Activated naive CD4-positive, alpha-beta T cell treated with anti-CD3 and anti-CD28 coated beads for 36 hours (primary cell): ENCODE measurements around the gene EVL. TPM values are rescaled to one million over a fixed set of nuclear protein-coding genes. Genes with fewer than 3 reads are reported as not detected.
"Not testable (repeated sequence)": the region's sequence is repeated elsewhere in the genome, so short reads cannot be mapped to it uniquely, and the experiment has no call there.

ENCODE experiments used
- CTCF ChIA-PET: fragments of 350-600 bp; sonication (Branson Sonifier 250); formaldehyde crosslinking; loops from one replicate; lab custom pipeline; 2021; ENCODE audit warnings: antibody characterized with exemption; lab: Charles Lee
- DNase-seq: peaks from one replicate; pipeline ENCODE4 v3.0.0-alpha.2; 2020
- H3K27ac Mint-ChIP-seq: one replicate; pipeline ENCODE4 v1.8.0; 2021; ENCODE audit warnings: mild to moderate bottlenecking, mixed read lengths
- H3K27me3 Mint-ChIP-seq: one replicate; pipeline ENCODE4 v1.8.0; 2021; ENCODE audit warnings: low read depth, mixed read lengths
- H3K36me3 Mint-ChIP-seq: one replicate; pipeline ENCODE4 v1.8.0; 2021; ENCODE audit warnings: low read depth, mixed read lengths
- H3K4me1 Mint-ChIP-seq: one replicate; pipeline ENCODE4 v1.8.0; 2021; ENCODE audit warnings: low read depth, mixed read lengths
- H3K4me3 Mint-ChIP-seq: one replicate; pipeline ENCODE4 v1.8.0; 2021; ENCODE audit warnings: mild to moderate bottlenecking, moderate library complexity, mixed read lengths
- H3K9me3 Mint-ChIP-seq: one replicate; pipeline ENCODE4 v1.8.0; 2021; ENCODE audit warnings: mixed read lengths
- intact Hi-C: fragments of 100-400 bp; cut with micrococcal nuclease; formaldehyde crosslinking; loops from one replicate; pipeline ENCODE4 v1.15.1; 2023
- total RNA-seq, 2 experiments: library from RNA; stranded (reverse); gene quantifications; one replicate each; pipeline ENCODE4 v1.2.3, GENCODE V29; 2021

The EVL gene
- total RNA-seq, 2 experiments from 2014 or later, result 173 to 175 TPM

- CTCF ChIA-PET, result interaction anchor here (0.7 kb wide), 1 partner anchor 18 kb away, joined by 3 read pairs; no protein-coding TSS in a partner anchor
- no peak for DNase-seq
- intact Hi-C loops, result no loop called here
- Mint-ChIP-seq H3K27ac (no peak overlapping the region), H3K9me3 (no peaks in the 10 kb centered on the region), H3K4me1 (no peaks in the 10 kb centered on the region), H3K4me3 (no peak overlapping the region), H3K27me3 (no peaks in the 10 kb centered on the region), H3K36me3 (no peaks in the 10 kb centered on the region)
These were observed 108.1 kb downstream of the EVL start for GRCh38 chr14:100173353-100173752.

DNA sequence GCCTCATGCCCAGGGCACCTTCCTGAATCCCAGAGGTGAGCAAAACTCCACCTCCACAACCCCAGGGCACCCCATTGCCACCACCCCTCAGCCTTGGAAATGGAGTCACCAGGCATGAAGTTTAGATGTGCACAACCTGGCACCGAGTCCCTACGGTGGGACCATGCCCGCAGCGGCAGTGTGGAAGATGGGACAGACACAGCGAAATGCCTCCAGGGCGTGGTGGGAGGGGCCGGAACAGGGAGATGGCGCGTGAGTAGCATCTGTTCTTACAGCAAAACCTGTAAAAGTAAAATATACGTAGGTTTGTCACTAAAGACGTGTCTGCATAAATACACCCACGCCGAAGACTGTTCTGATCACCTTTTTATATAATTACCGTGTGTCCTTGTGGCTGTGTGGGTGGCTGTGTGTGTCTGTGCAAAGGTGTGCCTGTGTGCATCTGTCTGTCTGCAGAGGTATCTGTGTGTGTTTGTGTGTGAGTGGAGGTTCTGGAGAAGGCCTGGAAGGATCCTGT, 111.6 kb downstream of the EVL start:
- Mint-ChIP-seq H3K27me3 (no peaks in the 10 kb centered on the region), H3K9me3 (no peaks in the 10 kb centered on the region), H3K27ac (no peak overlapping the region), H3K4me3 (no peak overlapping the region), H3K36me3 (no peaks in the 10 kb centered on the region), H3K4me1 (no peaks in the 10 kb centered on the region)
- no peak for DNase-seq
- CTCF ChIA-PET, result interaction anchor here (0.6 kb wide), 1 partner anchor 150 kb away, joined by 3 read pairs; no protein-coding TSS in a partner anchor
- intact Hi-C loops, result no loop called here

DNA sequence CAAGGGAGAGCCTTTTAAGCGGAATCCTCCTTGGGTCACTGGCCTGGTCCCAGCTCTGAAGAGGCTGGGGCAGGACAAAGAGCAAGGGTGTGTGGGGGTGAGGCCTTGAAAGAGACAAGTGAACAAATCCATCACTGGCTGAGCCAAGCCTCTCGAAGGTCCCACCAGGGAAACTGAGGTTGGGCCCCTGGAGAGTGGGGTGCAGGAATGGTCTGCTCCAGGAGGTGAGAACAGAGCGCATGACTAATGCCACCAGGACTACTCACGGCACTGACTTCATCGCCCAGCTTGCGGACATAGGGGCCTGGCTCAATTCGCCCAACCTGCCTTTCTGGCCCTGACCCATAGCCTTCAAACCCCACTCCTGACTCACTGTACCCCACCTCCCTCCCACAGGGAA, 113.5 kb downstream of the EVL start:
- H3K9me3 Mint-ChIP-seq, result no peaks in the 10 kb centered on the region
- H3K36me3 Mint-ChIP-seq, result no peaks in the 10 kb centered on the region
- no peaks in the 10 kb centered on the region for H3K27me3 Mint-ChIP-seq
- no peak for DNase-seq
- intact Hi-C loops, result no loop called here
- no peaks in the 10 kb centered on the region for H3K4me1 Mint-ChIP-seq
- no peak overlapping the region for H3K27ac Mint-ChIP-seq
- CTCF ChIA-PET, result no interaction called here
- no peak overlapping the region for H3K4me3 Mint-ChIP-seq

- H3K4me1 Mint-ChIP-seq, H3K27ac Mint-ChIP-seq, H3K36me3 Mint-ChIP-seq, H3K27me3 Mint-ChIP-seq, H3K9me3 Mint-ChIP-seq, DNase-seq, intact Hi-C loops, H3K4me3 Mint-ChIP-seq: not testable (repeated sequence)
- CTCF ChIA-PET, result interaction anchor here (1.1 kb wide), 1 partner anchor 12 kb away, joined by 3 read pairs; no protein-coding TSS in a partner anchor
These were observed 115.4 kb downstream of the EVL start for GRCh38 chr14:100180671-100181070.

DNA sequence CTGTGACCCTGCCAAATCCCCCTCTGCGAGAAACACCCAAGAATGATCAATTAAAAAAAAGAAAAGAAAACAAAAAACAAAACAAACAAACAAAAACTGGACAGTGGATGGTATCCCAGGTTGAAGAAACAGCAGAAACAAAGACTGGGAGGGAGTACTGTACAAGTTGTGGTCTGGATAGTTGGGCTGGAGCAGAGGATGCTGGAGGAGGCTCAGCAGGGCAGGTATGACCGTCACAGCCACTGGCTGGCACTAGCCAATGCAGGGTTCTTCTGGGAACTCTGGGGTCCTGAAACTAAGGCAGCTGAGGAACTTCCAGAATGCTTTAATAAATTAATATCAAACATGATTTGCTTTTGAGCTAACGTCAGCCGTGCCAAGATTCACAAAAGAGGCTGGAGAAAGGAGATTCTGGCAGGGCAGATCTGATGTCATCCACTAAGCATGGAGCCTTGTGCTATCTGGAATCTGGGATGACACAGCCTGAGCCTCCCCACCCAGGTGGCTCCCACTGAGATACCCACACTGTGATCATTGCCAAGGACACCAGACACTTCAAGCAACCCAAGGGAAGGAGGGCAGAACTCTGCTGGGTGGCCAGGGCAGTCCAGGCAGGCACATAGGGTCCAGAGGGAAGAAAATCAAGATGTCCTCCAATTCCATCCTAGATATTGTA, 116.8 kb downstream of the EVL start:
- intact Hi-C loops, H3K4me3 Mint-ChIP-seq, H3K4me1 Mint-ChIP-seq, H3K27me3 Mint-ChIP-seq, H3K36me3 Mint-ChIP-seq, H3K9me3 Mint-ChIP-seq, CTCF ChIA-PET, DNase-seq, H3K27ac Mint-ChIP-seq: not testable (repeated sequence)

- DNase-seq, result no peak
- CTCF ChIA-PET, result no interaction called here
- no peaks in the 10 kb centered on the region for H3K27me3 Mint-ChIP-seq
- H3K36me3 Mint-ChIP-seq, result no peaks in the 10 kb centered on the region
- no peak overlapping the region for H3K4me3 Mint-ChIP-seq
- intact Hi-C loops, result no loop called here
- H3K27ac Mint-ChIP-seq, result no peak overlapping the region
- H3K4me1 Mint-ChIP-seq, result no peaks in the 10 kb centered on the region
- H3K9me3 Mint-ChIP-seq, result no peaks in the 10 kb centered on the region
These were observed 122.1 kb downstream of the EVL start for GRCh38 chr14:100187247-100187833.

GRCh38 chr14:100188392-100189030, 123.3 kb downstream of the EVL start:
- CTCF ChIA-PET, result no interaction called here
- intact Hi-C loops, result no loop called here

GRCh38 chr14:100190126-100190525, 124.9 kb downstream of the EVL start:
- Mint-ChIP-seq H3K4me3 (no peak overlapping the region), H3K9me3 (no peaks in the 10 kb centered on the region), H3K27ac (no peak overlapping the region), H3K27me3 (no peaks in the 10 kb centered on the region), H3K36me3 (no peaks in the 10 kb centered on the region), H3K4me1 (peaks cover 10% of the 10 kb centered on the region)
- DNase-seq, result no peak
- intact Hi-C loops, result loop anchor here (5.0 kb wide), 2 partner anchors 193 to 398 kb away; partner anchors contain the start of gene EML1
- CTCF ChIA-PET, result interaction anchor here (0.8 kb wide), 1 partner anchor 46 kb away, joined by 3 read pairs; no protein-coding TSS in a partner anchor

More at GRCh38 chr14:100188392-100189030, 123.3 kb downstream of the EVL start:
- Mint-ChIP-seq H3K27ac (no peak overlapping the region), H3K27me3 (no peaks in the 10 kb centered on the region), H3K4me3 (no peak overlapping the region), H3K4me1 (peaks cover 5% of the 10 kb centered on the region), H3K9me3 (no peaks in the 10 kb centered on the region), H3K36me3 (no peaks in the 10 kb centered on the region)
- no peak for DNase-seq

DNA sequence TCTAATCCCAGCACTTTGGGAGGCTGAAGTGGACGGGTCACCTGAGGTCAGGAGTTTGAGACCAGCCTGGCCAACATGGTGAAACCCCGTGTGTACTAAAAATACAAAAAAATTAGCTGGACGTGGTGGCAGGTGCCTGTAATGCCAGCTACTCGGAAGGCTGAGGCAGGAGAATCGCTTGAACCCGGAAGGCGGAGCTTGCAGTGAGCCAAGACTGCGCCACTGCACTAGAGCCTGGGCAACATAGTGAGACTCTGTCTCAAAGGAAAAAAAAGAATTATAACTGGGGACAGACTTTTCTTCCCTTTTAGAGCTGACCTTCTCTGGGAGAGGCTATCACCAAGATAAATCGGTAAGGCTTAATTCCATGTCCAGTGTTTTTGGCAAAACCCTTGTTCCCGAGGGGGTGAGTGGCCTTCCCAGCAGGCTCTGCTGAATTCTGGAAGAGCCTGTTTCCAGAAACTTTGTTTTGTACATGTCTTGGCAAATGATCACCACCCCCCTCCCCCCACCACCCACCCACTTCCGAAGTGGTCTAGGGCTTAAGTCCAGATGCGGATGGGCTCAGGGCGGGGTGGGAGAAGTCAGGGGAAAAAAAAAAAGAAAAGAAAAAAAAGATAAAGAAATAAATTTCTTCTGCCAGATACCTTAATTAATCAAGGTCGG, 126.5 kb downstream of the EVL start:
- Mint-ChIP-seq H3K27ac (no peak overlapping the region), H3K9me3 (no peaks in the 10 kb centered on the region), H3K36me3 (no peaks in the 10 kb centered on the region), H3K27me3 (no peaks in the 10 kb centered on the region), H3K4me1 (peaks cover 10% of the 10 kb centered on the region), H3K4me3 (peak overlapping the region; percentile 71)
- no peak for DNase-seq
- CTCF ChIA-PET, result interaction anchor here (0.7 to 4.1 kb wide), 20 partner anchors 7 to 396 kb away, joined by 3 to 39 read pairs (median 4); no protein-coding TSS in a partner anchor
- intact Hi-C loops, result loop anchor here (2.0 to 5.0 kb wide), 4 partner anchors 33 to 399 kb away; partner anchors contain the start of genes DEGS2 and EML1

DNA sequence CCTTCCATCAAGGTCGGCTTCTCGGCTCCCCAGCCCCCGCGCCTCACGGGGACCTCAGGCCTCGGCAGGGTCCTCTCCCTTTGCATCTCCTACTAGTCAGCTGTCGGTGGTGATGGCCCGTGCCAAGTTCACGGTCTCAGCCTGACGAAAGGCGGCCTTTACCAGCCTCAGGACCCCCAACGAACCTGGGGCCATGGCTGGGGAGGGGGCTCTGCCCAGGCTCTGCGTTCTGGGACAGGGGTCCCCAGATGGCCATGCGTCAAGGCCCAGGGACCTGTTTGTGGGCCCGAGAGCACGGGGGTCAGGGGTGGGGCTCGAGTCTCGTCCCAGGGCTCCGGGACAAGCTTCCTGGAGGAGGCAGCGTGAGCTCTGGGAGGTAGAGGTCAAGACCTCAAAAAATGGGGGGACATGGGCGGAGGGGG, 127.0 kb downstream of the EVL start:
- no peaks in the 10 kb centered on the region for H3K36me3 Mint-ChIP-seq
- H3K4me1 Mint-ChIP-seq, result peaks cover 10% of the 10 kb centered on the region
- DNase-seq, result no peak
- H3K27ac Mint-ChIP-seq, result peak overlapping the region; percentile 78
- peak overlapping the region; percentile 71 for H3K4me3 Mint-ChIP-seq
- no peaks in the 10 kb centered on the region for H3K9me3 Mint-ChIP-seq
- CTCF ChIA-PET, result interaction anchor here (0.7 to 4.1 kb wide), 32 partner anchors 8 to 397 kb away, joined by 3 to 39 read pairs (median 4); no protein-coding TSS in a partner anchor
- H3K27me3 Mint-ChIP-seq, result no peaks in the 10 kb centered on the region
- intact Hi-C loops, result loop anchor here (2.0 to 5.0 kb wide), 4 partner anchors 33 to 400 kb away; partner anchors contain the start of genes DEGS2 and EML1

DNA sequence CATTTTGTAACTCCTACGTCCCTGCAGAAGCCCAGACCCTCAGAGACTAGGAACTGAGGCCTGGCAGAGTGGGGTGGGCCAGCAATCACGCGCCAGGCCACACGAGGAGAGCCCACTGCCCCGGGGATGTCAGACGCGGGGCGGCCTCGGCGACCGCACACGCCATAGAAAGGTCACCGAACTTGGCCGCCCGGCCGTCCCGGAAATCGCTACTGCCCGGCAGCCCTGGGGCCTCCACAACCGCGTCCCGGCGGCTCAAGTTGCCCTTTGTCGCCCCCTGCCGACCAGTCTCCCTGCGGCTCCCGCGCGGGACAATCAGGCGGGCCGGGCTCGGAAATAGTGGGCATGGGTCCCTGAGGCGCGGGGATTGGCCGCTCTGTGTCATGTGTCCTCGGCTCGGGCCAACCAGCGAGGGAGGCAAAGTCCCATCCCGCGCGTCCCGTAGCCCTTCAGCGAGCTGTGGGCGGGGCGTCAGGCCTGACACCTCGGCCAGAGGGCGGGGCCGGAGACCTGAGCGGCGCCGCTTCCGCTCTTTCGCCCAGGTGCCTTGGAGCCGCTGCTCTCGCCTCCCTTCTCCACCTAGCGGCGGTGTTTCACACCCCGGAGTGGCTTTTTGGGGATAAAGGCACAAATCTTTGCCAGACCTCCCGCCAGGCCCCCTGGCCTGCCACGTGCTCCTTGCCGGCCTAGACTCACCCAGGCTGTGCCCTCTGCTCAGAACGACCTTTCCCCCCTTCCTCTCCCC, 127.6 kb downstream of the EVL start:
- Mint-ChIP-seq H3K27ac (peak overlapping the region; percentile 94), H3K36me3 (no peaks in the 10 kb centered on the region), H3K4me1 (peaks cover 10% of the 10 kb centered on the region), H3K4me3 (peak overlapping the region; percentile 75), H3K9me3 (no peaks in the 10 kb centered on the region), H3K27me3 (no peaks in the 10 kb centered on the region)
- intact Hi-C loops, result loop anchor here (1.0 to 5.0 kb wide), 14 partner anchors 21 to 510 kb away; partner anchors contain the start of genes DEGS2, EML1 and WDR25
- CTCF ChIA-PET, result interaction anchor here (0.6 to 4.1 kb wide), 43 partner anchors 9 to 397 kb away, joined by 3 to 39 read pairs (median 4); no protein-coding TSS in a partner anchor
- DNase-seq, result peak; percentile 100
